Measurements from ENCODE around the gene FURIN.

- TF ChIP-seq ZFP30 (CRISPR knock-in tag; IDR thresholded peaks at IDR 0.05): no peak
- no peak for TF ChIP-seq ZNF565 (CRISPR knock-in tag; conservative IDR thresholded peaks at IDR 0.05; ENCODE audit: low read depth)
Observed at GRCh38 chr15:90860450-90860849, 7.9 kb upstream of the FURIN start.

All from SK-N-SH treated with all-trans-retinoic acid at 6 μM for 48 hours (cell line).